KMS-11 (cell line): ENCODE measurements around the gene ARMH3.

Source experiments
- H2AFZ ChIP-seq: fragments of 200-600 bp; sonication (generic); 2 replicates; pipeline ENCODE4 v1.6.1; 2016; ENCODE audit warnings: antibody characterized with exemption, mixed run types, low read depth
- H3K27ac ChIP-seq: fragments of 200-600 bp; sonication (generic); 2 replicates; pipeline ENCODE4 v1.6.1; 2016; ENCODE audit warnings: mild to moderate bottlenecking, mixed run types
- H3K27me3 ChIP-seq: fragments of 200-600 bp; sonication (generic); 2 replicates; pipeline ENCODE4 v1.6.1; 2017; ENCODE audit warnings: mild to moderate bottlenecking, low read depth, mixed run types, moderate library complexity; ENCODE audit not compliant: insufficient read depth
- H3K36me3 ChIP-seq: fragments of 200-600 bp; sonication (generic); 2 replicates; pipeline ENCODE4 v1.6.1; 2017; ENCODE audit warnings: mild to moderate bottlenecking, mixed run types; ENCODE audit not compliant: insufficient read depth
- H3K4me1 ChIP-seq: fragments of 200-600 bp; sonication (generic); 2 replicates; pipeline ENCODE4 v1.6.1; 2016; ENCODE audit warnings: mild to moderate bottlenecking, low read depth, mixed run types; ENCODE audit not compliant: poor library complexity, severe bottlenecking
- H3K4me2 ChIP-seq: fragments of 200-600 bp; sonication (generic); 2 replicates; pipeline ENCODE4 v1.7.0; 2016; ENCODE audit warnings: mild to moderate bottlenecking, mixed run types
- H3K4me3 ChIP-seq: fragments of 200-600 bp; sonication (generic); IDR thresholded peaks from 2 replicates; pipeline ENCODE4 v1.6.1; 2017; ENCODE audit warnings: low read depth, low read length, mixed read lengths; ENCODE audit not compliant: insufficient read depth
- H3K79me2 ChIP-seq: fragments of 200-600 bp; sonication (generic); 2 replicates; pipeline ENCODE4 v1.6.1; 2016; ENCODE audit warnings: low read depth, mixed run types; ENCODE audit not compliant: insufficient read depth
- H3K9ac ChIP-seq: fragments of 200-600 bp; sonication (generic); 2 replicates; pipeline ENCODE4 v1.6.1; 2016; ENCODE audit warnings: mild to moderate bottlenecking, mixed run types
- H4K20me1 ChIP-seq: fragments of 200-600 bp; sonication (generic); 2 replicates; pipeline ENCODE4 v1.6.1; 2016; ENCODE audit warnings: mild to moderate bottlenecking, mixed run types; ENCODE audit not compliant: insufficient read depth
- TF ChIP-seq, protein P1 (sequence below): fragments of 200-600 bp; sonication (generic); conservative IDR thresholded peaks from 2 replicates; pipeline ENCODE4 v1.6.1; 2017; ENCODE audit warnings: low read depth, mild to moderate bottlenecking, antibody characterized with exemption, low read length, moderate library complexity, mixed read lengths

ARMH3 gene

DNA sequence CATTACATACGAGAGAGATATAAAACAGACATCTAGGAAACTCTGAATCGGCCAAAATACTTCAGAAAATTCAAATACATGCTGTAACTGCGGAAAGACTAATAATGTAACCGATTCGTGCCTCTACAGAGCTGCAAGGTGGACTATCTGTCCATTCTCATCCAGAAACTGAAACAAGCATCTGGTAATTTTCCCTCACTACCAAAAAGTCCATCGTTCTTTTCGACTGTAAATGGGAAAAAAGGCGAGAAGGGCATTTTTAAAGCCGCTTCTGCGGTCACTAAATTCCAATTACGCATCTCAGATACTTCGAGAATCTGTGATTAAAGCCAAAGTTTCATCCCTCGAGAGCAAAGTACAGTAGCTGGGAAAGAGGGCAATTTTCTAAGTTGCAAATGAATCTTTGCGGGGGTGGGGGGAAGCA, 239.0 kb downstream of the ARMH3 start:
- peaks cover 68% of the 10 kb centered on the region for H3K79me2 ChIP-seq
- peak overlapping the region; percentile 80 for H3K27ac ChIP-seq
- no peak overlapping the region for H2AFZ ChIP-seq
- TF ChIP-seq, protein P1, sequence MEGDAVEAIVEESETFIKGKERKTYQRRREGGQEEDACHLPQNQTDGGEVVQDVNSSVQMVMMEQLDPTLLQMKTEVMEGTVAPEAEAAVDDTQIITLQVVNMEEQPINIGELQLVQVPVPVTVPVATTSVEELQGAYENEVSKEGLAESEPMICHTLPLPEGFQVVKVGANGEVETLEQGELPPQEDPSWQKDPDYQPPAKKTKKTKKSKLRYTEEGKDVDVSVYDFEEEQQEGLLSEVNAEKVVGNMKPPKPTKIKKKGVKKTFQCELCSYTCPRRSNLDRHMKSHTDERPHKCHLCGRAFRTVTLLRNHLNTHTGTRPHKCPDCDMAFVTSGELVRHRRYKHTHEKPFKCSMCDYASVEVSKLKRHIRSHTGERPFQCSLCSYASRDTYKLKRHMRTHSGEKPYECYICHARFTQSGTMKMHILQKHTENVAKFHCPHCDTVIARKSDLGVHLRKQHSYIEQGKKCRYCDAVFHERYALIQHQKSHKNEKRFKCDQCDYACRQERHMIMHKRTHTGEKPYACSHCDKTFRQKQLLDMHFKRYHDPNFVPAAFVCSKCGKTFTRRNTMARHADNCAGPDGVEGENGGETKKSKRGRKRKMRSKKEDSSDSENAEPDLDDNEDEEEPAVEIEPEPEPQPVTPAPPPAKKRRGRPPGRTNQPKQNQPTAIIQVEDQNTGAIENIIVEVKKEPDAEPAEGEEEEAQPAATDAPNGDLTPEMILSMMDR: no peak
- peaks cover 47% of the 10 kb centered on the region for H4K20me1 ChIP-seq
- H3K4me2 ChIP-seq: peak overlapping the region; percentile 91
- peaks cover 42% of the 10 kb centered on the region for H3K4me1 ChIP-seq
- H3K9ac ChIP-seq: peak overlapping the region; percentile 91
- H3K4me3 ChIP-seq: no peak overlapping the region
- H3K36me3 ChIP-seq: peaks cover 9% of the 10 kb centered on the region; the same call in 1 of the 2 replicates
- no peaks in the 10 kb centered on the region for H3K27me3 ChIP-seq

GRCh38 chr10:101816376-101816775, 239.6 kb downstream of the ARMH3 start:
- Histone ChIP-seq H3K27me3 (no peaks in the 10 kb centered on the region), H2AFZ (no peak overlapping the region), H3K4me3 (no peak overlapping the region), H3K4me1 (peaks cover 48% of the 10 kb centered on the region), H4K20me1 (peaks cover 53% of the 10 kb centered on the region), H3K79me2 (peaks cover 73% of the 10 kb centered on the region), H3K36me3 (peaks cover 9% of the 10 kb centered on the region; the same call in 1 of the 2 replicates), H3K27ac (peak overlapping the region; percentile 80), H3K9ac (peak overlapping the region; percentile 91), H3K4me2 (peak overlapping the region; percentile 91)
- TF ChIP-seq, protein P1: no peak

- H3K36me3 ChIP-seq: peaks cover 19% of the 10 kb centered on the region; the same call in 1 of the 2 replicates
- no peaks in the 10 kb centered on the region for H3K27me3 ChIP-seq
- H3K4me3 ChIP-seq: no peak overlapping the region
- peaks cover 53% of the 10 kb centered on the region for H4K20me1 ChIP-seq
- peak overlapping the region; percentile 80 for H3K27ac ChIP-seq
- no peak overlapping the region for H2AFZ ChIP-seq
- H3K4me1 ChIP-seq: peaks cover 49% of the 10 kb centered on the region
- TF ChIP-seq, protein P1: no peak
- H3K9ac ChIP-seq: peak overlapping the region; percentile 91; the same call in 1 of the 2 replicates
- peaks cover 88% of the 10 kb centered on the region for H3K79me2 ChIP-seq
- peak overlapping the region; percentile 91 for H3K4me2 ChIP-seq
These were observed 241.4 kb downstream of the ARMH3 start for GRCh38 chr10:101814466-101815071.

- TF ChIP-seq, protein P1: no peak
- Histone ChIP-seq H3K36me3 (peaks cover 25% of the 10 kb centered on the region; the same call in 1 of the 2 replicates), H4K20me1 (peaks cover 53% of the 10 kb centered on the region)
These were observed 243.4 kb downstream of the ARMH3 start for GRCh38 chr10:101812606-101813005.

More at GRCh38 chr10:101812606-101813005, 243.4 kb downstream of the ARMH3 start:
- Histone ChIP-seq H3K4me2 (peak overlapping the region; percentile 10; the same call in 1 of the 2 replicates), H3K4me1 (peaks cover 43% of the 10 kb centered on the region), H2AFZ (no peak overlapping the region), H3K9ac (no peak overlapping the region), H3K27me3 (no peaks in the 10 kb centered on the region), H3K79me2 (peaks cover 100% of the 10 kb centered on the region), H3K27ac (no peak overlapping the region), H3K4me3 (no peak overlapping the region)
